ENCODE results near the gene KDM4C.
"Not testable (repeated sequence)": the region's sequence is repeated elsewhere in the genome, so short reads cannot be mapped to it uniquely, and the experiment has no call there.

The KDM4C gene

GRCh38 chr9:6765396-6765795 is 7.6 kb downstream of the KDM4C start:
- H3K27ac ChIP-seq (ENCODE audit: low read length): no peak overlapping the region
- DNase-seq (no peak), ATAC-seq (ENCODE audit: insufficient read depth, low read depth) (no peak)
- no peak overlapping the region for H3K4me2 ChIP-seq (ENCODE audit: insufficient read depth, low read length)
- H3K36me3 ChIP-seq (ENCODE audit: insufficient read depth, low read length): no peaks in the 10 kb centered on the region
- peaks cover 81% of the 10 kb centered on the region for H3K79me2 ChIP-seq (ENCODE audit: insufficient read depth, low read length)
- no peak overlapping the region for H3K9ac ChIP-seq (ENCODE audit: low read depth, low read length)
- H2AFZ ChIP-seq (ENCODE audit: low read depth, low read length): no peak overlapping the region
- H3K4me1 ChIP-seq (ENCODE audit: insufficient read depth, low read length): 0 out of 2 replicates have a peak, but pooled peaks cover 2% of the 10 kb centered on the region
- TF ChIP-seq CTCF (IDR thresholded peaks at IDR 0.05; ENCODE audit: borderline replicate concordance, extremely low read depth, low read length, poor library complexity, severe bottlenecking) (no peak), EZH2 (IDR thresholded peaks at IDR 0.05; ENCODE audit: borderline replicate concordance, low read depth, low read length, severe bottlenecking) (no peak)
- H3K27me3 ChIP-seq (ENCODE audit: insufficient read depth, low read length, poor library complexity): no peaks in the 10 kb centered on the region
- no peaks in the 10 kb centered on the region for H3K9me3 ChIP-seq (ENCODE audit: insufficient read depth, low read length, severe bottlenecking)
- no peak overlapping the region for H3K4me3 ChIP-seq (ENCODE audit: low read depth in 1 of 2, low read length in 2 of 2)
- H4K20me1 ChIP-seq (ENCODE audit: insufficient read depth, low read length): peaks cover 5% of the 10 kb centered on the region; the same call in 1 of the 2 replicates

GRCh38 chr9:6766606-6767005 is 8.8 kb downstream of the KDM4C start:
- Histone ChIP-seq H3K27ac (ENCODE audit: low read length) (no peak overlapping the region), H3K4me3 (ENCODE audit: low read depth in 1 of 2, low read length in 2 of 2) (no peak overlapping the region), H3K4me2 (ENCODE audit: insufficient read depth, low read length) (no peak overlapping the region), H3K9ac (ENCODE audit: low read depth, low read length) (no peak overlapping the region), H2AFZ (ENCODE audit: low read depth, low read length) (no peak overlapping the region), H4K20me1 (ENCODE audit: insufficient read depth, low read length) (peaks cover 5% of the 10 kb centered on the region; the same call in 1 of the 2 replicates), H3K27me3 (ENCODE audit: insufficient read depth, low read length, poor library complexity) (no peaks in the 10 kb centered on the region), H3K4me1 (ENCODE audit: insufficient read depth, low read length) (no peaks in the 10 kb centered on the region), H3K79me2 (ENCODE audit: insufficient read depth, low read length) (peaks cover 79% of the 10 kb centered on the region), H3K36me3 (ENCODE audit: insufficient read depth, low read length) (no peaks in the 10 kb centered on the region), H3K9me3 (ENCODE audit: insufficient read depth, low read length, severe bottlenecking) (no peaks in the 10 kb centered on the region)
- no peak for TF ChIP-seq EZH2 (IDR thresholded peaks at IDR 0.05; ENCODE audit: borderline replicate concordance, low read depth, low read length, severe bottlenecking)
- TF ChIP-seq CTCF (IDR thresholded peaks at IDR 0.05; ENCODE audit: borderline replicate concordance, extremely low read depth, low read length, poor library complexity, severe bottlenecking): no peak
- DNase-seq: no peak
- ATAC-seq (ENCODE audit: insufficient read depth, low read depth): no peak

- not testable (repeated sequence) for H3K27me3 ChIP-seq (ENCODE audit: insufficient read depth, low read length, poor library complexity); H3K36me3 ChIP-seq (ENCODE audit: insufficient read depth, low read length); H3K4me3 ChIP-seq (ENCODE audit: low read depth in 1 of 2, low read length in 2 of 2); H2AFZ ChIP-seq (ENCODE audit: low read depth, low read length); ATAC-seq (ENCODE audit: insufficient read depth, low read depth); H3K4me1 ChIP-seq (ENCODE audit: insufficient read depth, low read length); DNase-seq; H3K4me2 ChIP-seq (ENCODE audit: insufficient read depth, low read length); H3K27ac ChIP-seq (ENCODE audit: low read length); H4K20me1 ChIP-seq (ENCODE audit: insufficient read depth, low read length); H3K9me3 ChIP-seq (ENCODE audit: insufficient read depth, low read length, severe bottlenecking); H3K9ac ChIP-seq (ENCODE audit: low read depth, low read length)
- peaks cover 71% of the 10 kb centered on the region for H3K79me2 ChIP-seq (ENCODE audit: insufficient read depth, low read length)
Observed at GRCh38 chr9:6768587-6768986, 10.8 kb downstream of the KDM4C start.

GRCh38 chr9:6771722-6772121 is 13.9 kb downstream of the KDM4C start:
- Histone ChIP-seq H3K9ac (ENCODE audit: low read depth, low read length) (no peak overlapping the region), H3K79me2 (ENCODE audit: insufficient read depth, low read length) (peaks cover 68% of the 10 kb centered on the region), H3K4me3 (ENCODE audit: low read depth in 1 of 2, low read length in 2 of 2) (no peak overlapping the region), H3K27ac (ENCODE audit: low read length) (no peak overlapping the region), H2AFZ (ENCODE audit: low read depth, low read length) (no peak overlapping the region), H3K4me1 (ENCODE audit: insufficient read depth, low read length) (no peaks in the 10 kb centered on the region), H3K4me2 (ENCODE audit: insufficient read depth, low read length) (no peak overlapping the region), H4K20me1 (ENCODE audit: insufficient read depth, low read length) (0 out of 2 replicates have a peak, but pooled peaks cover 4% of the 10 kb centered on the region), H3K9me3 (ENCODE audit: insufficient read depth, low read length, severe bottlenecking) (no peaks in the 10 kb centered on the region), H3K36me3 (ENCODE audit: insufficient read depth, low read length) (no peaks in the 10 kb centered on the region), H3K27me3 (ENCODE audit: insufficient read depth, low read length, poor library complexity) (no peaks in the 10 kb centered on the region)
- TF ChIP-seq CTCF (IDR thresholded peaks at IDR 0.05; ENCODE audit: borderline replicate concordance, extremely low read depth, low read length, poor library complexity, severe bottlenecking) (no peak), EZH2 (IDR thresholded peaks at IDR 0.05; ENCODE audit: borderline replicate concordance, low read depth, low read length, severe bottlenecking) (no peak)
- DNase-seq (no peak), ATAC-seq (ENCODE audit: insufficient read depth, low read depth) (no peak)

Data from DND-41 (cell line).